ENCODE measurements around the gene CDK16.
A peak's percentile ranks its signal among the peaks of the same experiment; 100 is the strongest.

The CDK16 gene

DNA sequence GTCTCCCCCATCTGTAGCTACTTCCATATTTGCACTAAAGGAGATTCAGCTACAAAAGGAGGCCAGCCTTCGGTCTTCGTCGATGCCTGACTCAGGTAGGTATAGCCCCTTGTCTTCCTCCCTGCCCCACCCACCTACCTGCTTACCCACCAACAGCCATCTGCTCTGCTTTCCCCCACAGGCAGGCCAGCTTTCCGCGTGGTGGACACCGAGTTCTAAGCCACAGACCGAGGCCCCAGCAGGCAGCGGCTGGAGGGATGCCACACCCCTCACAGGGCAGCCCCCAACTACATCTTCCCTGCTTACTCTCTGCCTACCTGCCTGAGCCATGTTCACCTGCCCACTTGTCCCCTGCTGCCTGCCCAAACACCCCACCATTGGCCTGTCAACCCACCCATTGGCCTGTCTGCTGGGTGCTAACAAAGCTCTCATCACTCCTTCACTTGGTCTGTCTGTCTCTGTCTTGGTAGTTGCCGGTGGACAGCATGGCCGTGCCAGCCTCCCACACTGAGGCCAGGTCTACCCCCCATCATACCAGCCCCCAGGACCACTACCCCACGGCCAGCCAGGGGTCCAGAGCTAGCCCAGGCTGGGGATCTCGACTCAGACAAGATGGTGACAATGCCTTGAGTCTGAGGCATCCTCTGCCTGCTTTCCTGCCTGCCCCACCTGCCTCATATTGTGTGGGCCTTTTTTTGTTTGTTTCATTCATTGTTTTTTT, 10.2 kb downstream of the CDK16 start:
- no peak for ATAC-seq

DNA sequence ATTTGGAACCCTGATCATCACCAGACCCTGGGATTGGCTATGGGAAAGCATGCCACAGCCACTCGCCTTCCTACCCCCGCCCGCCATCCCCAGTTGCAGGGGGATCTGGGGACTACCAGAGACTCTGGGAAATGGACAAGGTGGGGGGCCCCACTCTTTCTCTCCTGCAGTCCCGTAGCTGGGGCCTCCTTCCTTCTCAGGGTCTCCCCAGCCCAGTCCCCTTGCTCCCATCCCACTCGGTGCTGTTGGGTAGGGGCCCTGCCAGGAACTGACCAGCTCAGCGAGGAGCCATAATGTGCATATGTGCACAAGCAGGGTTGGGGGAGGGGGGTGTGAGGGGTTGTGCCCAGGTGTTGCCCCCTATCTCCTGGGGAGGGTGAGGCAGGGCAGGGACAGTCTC, 10.9 kb downstream of the CDK16 start:
- no peak for ATAC-seq

DNA sequence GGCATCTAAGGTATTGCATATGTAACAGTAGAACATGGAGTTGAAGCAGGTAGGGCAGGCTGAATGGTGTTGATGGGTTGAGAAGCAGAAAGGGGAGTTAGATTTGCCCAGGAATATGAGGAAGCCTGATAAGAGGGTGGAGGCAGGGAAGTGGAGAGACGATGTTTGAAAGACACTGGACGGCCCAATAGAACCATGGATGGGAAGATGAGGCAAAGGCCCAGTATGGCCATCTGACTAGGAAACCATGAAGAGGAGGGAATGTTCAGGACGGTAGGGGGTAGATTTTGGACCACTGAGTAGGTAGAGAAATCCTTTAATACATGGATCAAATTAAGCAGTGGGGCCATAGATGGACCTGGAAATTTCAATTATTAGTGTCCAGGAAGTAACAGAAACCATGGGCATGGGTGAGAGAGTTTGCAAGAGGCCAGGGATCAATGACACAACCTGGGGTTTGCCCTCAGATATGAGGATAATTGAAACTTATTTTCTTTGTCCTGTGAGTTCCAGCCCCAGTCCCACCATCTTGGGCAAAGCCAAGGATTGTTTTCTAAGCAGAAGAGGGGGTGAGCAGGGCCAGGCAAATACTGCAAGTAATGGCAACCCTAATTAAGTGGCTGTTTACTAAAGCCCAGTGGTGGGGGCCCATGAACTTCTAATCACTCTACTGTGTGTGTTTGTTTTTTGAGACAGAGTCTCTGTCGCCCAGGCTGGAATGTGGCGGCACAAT, 11.8 kb downstream of the CDK16 start:
- ATAC-seq = no peak

DNA sequence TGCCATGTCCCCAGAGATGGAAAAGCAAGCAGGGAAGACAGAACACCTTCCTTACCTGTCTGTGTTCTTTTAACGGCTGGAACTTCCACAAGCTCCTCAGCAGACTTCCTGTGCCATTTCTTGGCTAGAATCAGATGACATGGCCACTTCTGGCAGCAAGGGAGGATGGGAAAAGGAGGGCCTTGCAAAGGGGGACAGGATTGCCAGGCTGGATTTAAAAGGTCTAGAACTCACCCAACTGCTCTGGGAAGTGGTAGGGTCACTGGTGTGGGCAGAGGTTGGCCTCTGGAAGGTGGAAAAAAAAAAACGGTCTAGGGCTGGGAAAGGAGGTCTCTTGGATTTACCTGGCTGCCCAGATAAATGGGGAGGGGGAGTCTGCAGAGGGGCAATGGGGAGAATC, 12.7 kb downstream of the CDK16 start:
- ATAC-seq = no peak

DNA sequence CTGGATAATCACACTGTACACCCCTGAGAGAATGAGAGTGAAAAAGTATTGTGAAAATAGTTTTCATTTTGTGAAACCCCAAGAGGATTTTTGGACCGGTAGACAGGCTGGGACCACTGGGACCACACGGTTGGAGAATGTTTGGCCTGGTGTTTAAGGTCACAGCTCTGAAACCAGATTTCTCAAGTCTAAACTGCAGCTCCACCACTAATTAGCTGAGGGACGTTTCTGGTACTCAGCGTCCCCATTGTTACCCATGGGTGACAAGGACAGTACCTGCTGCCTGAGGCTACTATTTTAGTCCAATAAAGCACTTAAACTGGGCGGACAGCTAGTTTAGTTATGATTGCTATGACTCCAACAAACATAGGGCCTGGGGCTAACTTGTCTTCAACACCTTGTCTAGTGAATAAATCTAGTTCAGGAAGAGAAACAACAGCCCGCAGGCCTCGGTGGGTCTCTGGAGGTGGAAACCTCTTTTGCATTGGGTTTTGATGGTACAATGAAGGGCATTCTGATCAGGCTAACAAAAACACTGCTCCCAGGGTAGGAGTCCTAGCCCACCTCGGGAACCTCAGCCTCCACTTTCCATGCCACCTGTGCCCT, 13.8 kb downstream of the CDK16 start:
- ATAC-seq = no peak

DNA sequence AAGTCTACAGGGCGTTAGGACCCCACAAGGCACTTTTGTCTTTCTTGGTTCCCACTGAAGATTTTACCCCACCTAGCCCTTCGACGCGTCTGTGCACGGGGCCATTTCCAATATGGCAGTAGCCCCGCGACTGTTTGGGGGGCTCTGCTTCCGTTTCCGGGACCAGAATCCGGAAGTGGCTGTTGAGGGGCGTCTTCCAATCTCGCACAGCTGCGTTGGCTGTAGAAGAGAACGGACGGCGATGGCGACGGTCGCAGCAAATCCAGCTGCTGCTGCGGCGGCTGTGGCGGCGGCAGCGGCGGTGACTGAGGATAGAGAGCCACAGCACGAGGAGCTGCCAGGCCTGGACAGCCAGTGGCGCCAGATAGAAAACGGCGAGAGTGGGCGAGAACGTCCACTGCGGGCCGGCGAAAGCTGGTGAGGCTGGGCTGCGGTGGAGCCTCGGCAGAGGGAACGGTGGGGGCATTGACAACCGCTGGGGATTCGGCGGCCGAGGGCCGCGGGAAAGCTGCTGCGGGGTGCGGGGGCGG, 14.4 kb downstream of the CDK16 start, which contains the start of gene USP11:
Gene USP11 (plus strand): TSS at position 207 of the 530 bp plus-strand sequence. CDS start 35 bp downstream, at position 242.
- ATAC-seq = peak; percentile 3 to 7

DNA sequence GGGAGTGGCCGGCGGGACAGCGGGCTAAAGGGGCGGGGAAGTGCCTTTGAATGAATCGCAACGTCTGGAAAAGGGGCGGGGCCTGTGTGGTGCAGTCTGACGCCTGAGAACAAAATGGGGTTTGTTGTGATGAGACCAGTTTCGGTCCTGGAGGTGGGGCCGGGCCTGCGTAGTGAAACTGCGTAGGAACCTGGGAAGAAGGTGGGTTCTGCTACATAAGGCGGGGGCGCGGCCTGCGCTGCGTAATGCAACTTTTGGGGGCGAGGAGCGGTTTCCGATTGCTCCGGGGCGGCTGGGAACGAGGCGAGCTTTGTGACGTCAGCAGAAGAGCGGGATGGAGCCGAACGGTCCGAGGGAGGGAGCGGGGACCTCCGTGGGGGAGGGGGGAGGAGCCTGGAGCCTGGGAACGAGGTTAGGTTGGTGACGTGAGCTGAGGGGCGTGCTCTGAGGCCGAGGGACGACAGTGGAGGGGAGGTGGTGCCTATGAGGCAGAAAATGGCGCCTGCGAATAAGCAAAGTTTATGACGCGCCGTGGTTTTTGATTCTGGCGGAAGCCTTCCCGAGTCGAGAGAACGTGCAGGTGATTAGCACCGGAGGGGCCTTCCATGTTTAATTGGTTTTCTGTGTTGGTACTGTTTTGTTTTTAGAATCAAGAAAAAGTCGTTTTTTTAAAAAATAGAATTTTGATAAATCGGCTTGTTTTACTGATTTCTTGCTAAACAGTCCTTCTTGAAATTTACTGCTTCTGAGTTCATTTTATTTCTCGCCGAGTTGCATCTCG, 15.0 kb downstream of the CDK16 start:
- ATAC-seq = peak; percentile 92 to 93

DNA sequence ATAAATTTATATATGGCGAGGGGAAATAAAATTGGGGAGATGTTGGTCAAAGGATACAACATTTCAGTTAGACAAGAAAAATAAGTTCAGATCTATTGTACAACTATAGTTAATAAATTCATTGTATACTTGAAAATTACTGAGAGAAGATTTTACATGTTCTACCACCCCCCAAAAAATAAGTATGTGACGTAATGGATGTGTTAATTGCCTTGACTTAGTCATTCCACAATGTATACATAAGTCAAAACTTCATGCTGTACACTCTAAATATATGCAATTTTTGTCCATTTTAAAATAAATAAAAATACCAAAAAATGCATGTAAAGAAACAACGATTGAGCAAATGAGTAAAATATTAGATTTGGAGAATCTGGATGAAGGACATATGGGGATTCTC, 16.1 kb downstream of the CDK16 start:
- no peak for ATAC-seq

DNA sequence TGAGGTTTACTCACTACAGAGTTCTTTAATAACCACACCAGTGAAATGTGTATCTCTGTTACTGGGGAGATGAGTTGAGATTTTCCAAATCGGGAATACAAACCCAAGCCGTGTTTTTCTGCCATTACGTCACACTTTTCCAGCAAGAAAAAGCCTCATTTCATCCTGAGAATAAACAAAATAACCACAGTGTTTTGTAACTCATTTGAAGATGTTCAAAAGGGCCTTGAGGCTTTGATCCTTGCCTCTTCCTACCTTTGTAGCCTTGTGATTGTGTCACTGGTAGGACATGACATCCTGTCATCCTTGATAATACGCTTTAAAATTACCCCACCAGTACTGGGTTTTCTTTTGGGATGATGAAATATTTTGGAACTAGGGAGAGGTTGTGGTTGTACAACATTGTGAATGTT, 17.2 kb downstream of the CDK16 start:
- no peak for ATAC-seq

DNA sequence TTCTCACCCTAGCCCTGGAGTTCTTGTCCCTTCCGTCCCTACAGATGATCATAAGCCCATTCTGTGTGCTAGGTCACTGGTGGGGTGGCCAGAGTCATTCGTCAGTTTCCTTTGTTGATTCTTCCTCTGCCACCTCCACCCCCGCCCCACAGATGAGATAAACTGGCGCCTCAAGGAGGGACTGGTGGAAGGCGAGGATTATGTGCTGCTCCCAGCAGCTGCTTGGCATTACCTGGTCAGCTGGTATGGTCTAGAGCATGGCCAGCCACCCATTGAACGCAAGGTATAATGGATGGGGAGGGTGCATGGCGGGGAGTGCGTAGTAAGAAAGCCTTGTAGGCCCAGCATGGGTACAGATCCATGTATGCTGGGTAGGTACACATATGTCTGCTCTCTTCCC, 20.7 kb downstream of the CDK16 start:
- no peak for ATAC-seq

DNA sequence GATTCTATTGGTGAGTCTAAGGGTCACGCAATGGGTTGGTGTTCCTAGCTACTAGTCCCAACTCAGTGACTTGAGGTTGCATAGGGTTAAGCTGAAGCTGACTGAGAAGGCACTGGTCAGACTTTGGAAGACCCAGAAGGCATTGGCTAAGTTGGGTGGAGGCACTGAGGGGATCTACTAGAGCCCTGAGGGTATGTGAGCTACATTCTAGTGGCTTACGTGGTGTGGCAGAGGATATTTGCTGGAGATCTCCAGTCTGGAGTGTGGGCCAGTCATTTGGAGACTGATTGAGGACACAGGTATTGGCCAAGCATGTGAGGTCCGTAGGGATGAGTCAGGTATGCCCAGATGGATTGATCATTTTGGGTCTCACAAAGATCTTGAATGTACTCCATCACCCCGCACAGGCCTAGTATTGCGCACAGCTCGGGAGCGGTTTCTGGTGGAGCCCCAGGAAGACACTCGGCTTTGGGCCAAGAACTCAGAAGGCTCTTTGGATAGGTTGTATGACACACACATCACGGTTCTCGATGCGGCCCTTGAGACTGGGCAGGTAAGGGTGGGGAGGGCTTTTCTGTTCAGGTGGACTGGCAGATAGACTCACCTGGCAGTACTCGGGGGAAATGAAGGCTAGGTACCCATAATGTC, 21.5 kb downstream of the CDK16 start:
- ATAC-seq = no peak

DNA sequence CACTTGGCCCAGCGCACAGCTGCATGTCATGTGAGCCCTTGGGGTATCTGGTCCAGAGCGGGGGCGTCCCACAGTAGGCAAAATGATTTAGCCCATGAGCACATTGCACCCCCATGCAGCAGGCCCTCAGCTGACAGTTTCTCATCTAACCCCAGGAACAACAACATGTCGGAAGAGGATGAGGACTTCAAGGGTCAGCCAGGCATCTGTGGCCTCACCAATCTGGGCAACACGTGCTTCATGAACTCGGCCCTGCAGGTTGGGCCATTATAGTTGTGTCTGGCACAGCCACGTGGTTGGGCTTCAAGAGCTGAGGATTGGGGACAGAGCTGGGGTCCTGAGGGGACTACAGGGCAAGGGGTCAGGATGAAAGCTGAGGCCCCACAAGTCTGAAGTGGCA, 22.1 kb downstream of the CDK16 start:
- ATAC-seq = no peak

DNA sequence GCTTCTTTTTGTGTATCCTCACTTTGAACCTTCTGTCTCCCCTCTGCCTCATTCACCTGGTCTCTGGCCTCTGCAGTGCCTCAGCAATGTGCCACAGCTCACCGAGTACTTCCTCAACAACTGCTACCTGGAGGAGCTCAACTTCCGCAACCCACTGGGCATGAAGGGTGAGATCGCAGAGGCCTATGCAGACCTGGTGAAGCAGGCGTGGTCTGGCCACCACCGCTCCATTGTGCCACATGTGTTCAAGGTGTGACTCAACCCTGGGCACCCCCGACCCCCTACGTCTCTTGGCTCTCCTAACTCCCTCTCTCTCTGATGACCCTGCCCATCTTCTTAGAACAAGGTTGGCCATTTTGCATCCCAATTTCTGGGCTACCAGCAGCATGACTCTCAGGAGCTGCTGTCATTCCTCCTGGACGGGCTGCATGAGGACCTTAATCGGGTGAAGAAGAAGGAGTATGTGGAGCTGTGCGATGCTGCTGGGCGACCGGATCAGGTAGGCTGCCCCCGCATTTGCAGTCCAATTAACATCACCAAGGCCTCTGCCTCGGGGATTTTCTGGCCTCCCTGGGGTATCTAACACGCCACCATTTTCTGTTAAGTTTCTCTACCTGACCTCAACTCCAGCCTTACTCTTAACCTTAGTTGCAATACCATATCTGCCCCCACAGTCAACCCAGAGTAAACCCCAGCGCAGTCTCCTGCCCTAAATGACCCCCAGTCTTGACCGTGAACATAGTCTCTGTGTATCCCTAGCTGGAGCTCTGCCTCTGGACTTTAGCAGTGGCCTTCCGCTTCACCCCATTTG, 22.9 kb downstream of the CDK16 start:
- ATAC-seq = no peak

DNA sequence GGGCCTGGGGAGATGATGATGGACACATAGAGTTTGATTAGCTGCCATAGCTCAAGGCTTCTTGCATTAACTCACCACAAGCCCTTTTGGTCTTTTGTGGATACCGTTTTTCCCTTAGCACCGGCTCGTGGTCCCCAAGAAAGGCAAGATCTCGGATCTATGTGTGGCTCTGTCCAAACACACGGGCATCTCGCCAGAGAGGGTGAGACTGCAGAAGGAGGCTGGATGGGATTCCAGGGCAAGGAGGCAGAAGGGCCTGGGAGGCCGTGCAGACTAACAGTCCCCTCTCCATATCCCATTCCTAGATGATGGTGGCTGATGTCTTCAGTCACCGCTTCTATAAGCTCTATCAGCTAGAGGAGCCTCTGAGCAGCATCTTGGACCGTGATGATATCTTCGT, 23.8 kb downstream of the CDK16 start:
- ATAC-seq = no peak

DNA sequence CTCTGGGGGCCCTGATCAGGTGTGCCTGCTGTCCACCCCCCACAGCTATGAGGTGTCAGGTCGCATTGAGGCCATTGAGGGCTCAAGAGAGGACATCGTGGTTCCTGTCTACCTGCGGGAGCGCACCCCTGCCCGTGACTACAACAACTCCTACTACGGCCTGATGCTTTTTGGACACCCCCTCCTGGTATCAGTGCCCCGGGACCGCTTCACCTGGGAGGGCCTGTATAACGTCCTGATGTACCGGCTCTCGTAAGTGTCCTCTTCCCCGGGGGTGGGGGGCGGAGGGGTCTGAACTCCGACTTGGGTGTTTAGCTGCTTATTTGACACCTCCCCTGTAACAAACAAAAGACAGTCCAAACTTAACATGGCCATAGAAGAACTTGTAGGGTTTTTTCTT, 24.9 kb downstream of the CDK16 start:
- no peak for ATAC-seq

DNA sequence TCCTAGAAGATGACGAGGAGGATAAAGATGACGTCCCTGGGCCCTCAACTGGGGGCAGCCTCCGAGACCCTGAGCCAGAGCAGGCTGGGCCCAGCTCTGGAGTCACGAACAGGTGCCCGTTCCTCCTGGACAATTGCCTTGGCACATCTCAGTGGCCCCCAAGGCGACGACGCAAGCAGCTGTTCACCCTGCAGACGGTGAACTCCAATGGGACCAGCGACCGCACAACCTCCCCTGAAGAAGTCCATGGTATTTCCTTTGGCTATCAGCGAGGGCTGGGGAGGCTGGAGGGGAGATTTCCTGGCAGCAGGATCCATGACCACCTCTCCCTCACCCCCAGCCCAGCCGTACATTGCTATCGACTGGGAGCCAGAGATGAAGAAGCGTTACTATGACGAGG, 26.2 kb downstream of the CDK16 start:
- no peak for ATAC-seq

DNA sequence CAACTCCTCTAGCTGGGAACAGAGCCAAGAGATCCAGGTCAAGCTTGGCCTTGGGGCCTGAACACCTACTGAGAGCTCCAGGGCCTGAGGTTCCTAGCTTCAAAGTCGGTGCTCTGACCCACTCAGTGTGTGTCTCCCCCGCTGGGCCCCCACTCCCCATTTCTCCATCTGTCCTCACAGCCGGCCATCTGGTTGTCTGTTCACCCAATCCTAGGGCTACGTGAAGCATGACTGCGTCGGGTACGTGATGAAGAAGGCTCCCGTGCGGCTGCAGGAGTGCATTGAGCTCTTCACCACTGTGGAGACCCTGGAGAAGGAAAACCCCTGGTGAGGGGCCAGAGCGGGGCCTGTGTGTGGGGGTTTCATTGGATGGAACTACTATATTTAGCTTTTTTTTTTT, 26.7 kb downstream of the CDK16 start:
- no peak for ATAC-seq

DNA sequence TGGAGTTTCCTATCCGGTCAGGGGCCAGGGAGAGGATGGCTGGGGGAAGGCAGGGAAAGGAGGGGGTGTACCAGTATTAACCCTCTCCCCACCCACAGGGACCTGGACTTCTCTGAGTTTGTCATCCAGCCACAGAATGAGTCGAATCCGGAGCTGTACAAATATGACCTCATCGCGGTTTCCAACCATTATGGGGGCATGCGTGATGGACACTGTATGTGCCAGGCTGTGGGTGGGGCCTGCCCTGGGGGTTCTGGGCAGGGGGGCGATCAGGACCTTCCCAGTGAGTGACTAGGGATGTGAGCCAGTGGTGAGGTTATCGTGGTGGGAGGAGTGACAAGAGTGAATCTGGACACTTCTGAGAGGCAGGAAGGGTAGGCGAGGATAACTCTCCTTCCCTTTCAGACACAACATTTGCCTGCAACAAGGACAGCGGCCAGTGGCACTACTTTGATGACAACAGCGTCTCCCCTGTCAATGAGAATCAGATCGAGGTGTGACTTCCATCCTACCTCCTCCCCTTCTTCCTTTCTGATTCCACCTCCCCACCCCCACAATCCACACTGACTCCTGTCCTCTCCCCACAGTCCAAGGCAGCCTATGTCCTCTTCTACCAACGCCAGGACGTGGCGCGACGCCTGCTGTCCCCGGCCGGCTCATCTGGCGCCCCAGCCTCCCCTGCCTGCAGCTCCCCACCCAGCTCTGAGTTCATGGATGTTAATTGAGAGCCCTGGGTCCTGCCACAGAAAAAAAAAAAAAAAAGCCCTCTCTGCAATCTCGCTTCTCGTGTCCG, 28.9 kb downstream of the CDK16 start:
- peak; percentile 13 to 32 for ATAC-seq

DNA sequence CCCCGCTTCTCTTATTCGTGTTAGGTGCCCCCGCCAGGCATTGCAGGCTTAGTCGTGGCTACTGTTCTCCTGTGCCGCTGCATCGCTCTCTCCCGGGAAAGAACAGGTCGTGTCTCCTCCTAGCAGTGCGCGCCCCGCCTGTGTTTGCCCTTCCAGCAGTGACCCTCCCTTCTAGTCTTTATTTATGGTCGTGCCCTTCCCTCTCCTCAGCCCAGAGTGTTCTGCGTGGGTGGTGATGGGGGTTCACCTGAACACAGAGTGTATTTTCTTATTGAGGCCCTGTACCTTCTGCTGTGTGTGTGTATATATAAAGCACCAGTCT, 29.5 kb downstream of the CDK16 start:
- ATAC-seq = no peak

DNA sequence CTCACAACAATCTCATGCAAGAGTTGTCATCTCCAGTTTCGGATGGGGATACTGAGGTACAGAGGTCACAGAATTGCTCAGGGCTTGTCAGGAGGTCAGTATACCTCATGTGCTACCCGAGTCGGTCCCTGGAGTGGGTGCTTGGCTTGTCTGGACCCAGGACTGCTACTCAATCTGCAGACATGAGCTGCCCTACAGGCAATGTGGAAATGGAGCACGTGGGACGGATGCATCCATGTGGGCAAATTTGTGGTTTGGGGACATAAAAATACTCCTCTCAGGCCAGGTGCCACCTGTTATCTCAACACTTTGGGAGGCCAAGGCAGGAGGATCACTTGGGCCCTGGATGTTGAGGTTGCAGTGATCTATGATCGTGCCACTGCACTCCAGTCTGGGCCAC, 30.1 kb downstream of the CDK16 start:
- ATAC-seq = no peak

DNA sequence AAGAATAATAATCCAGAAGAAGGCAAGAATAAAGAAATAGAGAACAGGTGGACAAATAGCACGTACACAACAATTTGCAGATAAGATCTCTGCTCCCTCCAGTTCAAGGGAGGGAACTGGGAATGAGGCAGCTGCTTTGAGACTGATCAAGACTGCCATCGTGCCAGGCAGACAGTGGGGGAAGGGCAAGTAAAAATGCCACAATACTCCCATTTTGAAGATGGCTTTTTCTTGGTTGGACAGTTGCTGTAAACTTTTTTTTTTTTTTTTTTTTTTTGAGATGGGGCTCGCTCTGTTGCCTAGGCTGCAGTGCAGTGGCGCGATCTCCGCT, 31.5 kb downstream of the CDK16 start:
- no peak for ATAC-seq
